OCI-LY1 (cell line): ENCODE measurements around the gene TEAD1.

Experiments used
- EZH2 ChIP-seq: fragments of 200-600 bp; sonication (generic), shearing (Covaris generic); IDR thresholded peaks from 2 replicates; pipeline ENCODE4 v1.8.0; 2017; ENCODE audit warnings: borderline replicate concordance, mixed run types, mild to moderate bottlenecking, antibody characterized with exemption, low read length, moderate library complexity, mixed read lengths
- TF ChIP-seq, protein P1 (sequence below): fragments of 200-600 bp; sonication (generic), shearing (Covaris generic); IDR thresholded peaks from 2 replicates; pipeline ENCODE4 v1.5.1; 2017; ENCODE audit warnings: mild to moderate bottlenecking, antibody characterized with exemption, low read length, moderate library complexity, mixed read lengths

DNA sequence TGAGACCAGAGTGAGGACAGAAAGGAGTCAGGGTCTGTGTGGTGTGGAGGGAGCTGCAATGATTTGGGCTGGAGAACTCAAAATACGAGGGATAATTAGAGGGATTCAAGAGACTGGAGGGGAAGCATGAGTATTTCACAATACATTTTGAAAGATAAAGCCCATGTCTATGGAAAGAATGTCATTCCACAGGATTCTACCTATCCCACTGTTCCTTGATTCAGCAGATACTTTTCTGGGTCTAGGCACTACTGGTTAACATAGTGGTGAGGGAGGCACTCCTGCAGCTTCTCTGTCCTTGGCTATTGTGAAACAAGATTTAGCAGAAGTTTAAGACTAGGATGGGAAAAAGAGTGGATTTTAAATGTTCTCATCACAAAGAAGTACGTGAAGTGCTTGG is 262.0 kb downstream of the TEAD1 start:
- TF ChIP-seq, protein P1, sequence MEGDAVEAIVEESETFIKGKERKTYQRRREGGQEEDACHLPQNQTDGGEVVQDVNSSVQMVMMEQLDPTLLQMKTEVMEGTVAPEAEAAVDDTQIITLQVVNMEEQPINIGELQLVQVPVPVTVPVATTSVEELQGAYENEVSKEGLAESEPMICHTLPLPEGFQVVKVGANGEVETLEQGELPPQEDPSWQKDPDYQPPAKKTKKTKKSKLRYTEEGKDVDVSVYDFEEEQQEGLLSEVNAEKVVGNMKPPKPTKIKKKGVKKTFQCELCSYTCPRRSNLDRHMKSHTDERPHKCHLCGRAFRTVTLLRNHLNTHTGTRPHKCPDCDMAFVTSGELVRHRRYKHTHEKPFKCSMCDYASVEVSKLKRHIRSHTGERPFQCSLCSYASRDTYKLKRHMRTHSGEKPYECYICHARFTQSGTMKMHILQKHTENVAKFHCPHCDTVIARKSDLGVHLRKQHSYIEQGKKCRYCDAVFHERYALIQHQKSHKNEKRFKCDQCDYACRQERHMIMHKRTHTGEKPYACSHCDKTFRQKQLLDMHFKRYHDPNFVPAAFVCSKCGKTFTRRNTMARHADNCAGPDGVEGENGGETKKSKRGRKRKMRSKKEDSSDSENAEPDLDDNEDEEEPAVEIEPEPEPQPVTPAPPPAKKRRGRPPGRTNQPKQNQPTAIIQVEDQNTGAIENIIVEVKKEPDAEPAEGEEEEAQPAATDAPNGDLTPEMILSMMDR: no peak
- TF ChIP-seq EZH2: no peak
